ENCODE results near the gene PTPRO. TPM values are rescaled to one million over a fixed set of nuclear protein-coding genes. Genes with fewer than 3 reads are reported as not detected.

PTPRO gene
- under 0.01 and 0.07 TPM in 2 replicates for total RNA-seq

DNA sequence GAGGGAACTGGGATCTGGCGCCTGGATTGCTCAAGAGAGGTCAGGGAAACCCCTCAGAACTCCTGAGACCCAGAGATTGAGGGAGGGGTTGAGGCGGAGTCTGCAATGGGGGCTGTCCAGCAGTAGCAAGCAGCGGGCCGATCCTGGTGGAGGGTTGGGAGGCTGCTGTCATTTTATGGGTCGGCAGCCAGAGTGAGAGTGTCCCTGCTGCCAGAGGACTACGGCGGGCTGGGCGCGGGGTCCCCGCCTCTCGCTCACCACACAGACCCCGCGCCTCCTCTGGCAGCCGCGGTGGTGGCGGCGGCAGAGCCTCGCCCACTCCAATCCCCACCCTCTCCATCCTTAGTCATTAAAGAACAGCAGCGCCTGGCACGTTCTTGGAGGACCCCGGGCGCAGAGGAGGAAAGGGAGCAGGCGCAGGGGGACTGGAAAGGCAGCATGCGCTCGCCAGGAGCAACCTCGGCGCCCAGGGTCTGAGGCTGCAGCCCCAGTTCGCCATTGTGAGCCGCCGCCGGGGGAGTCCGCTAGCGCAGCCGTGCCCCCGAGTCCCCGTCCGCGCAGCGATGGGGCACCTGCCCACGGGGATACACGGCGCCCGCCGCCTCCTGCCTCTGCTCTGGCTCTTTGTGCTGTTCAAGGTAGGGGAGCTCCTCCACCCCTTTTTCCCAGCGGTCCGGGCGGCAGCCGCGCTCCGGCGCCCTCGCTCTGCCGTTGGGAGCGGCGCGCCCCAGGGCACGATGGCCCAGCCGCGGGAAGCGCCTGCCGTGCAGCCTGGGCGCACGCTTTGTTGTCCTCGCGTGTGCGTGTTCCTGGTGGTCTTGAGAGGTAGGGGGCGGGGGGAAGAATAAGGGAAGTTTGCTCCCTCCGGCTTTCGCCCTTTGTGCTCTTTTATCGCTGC, at the start of gene PTPRO:
Gene PTPRO (plus strand): TSS at position 345 of the 898 bp plus-strand sequence.

Other genes starting within 250 kb of the PTPRO start
- gene RERG, start 101.1 kb upstream of the PTPRO start, total RNA-seq: under 0.01 and 0.36 TPM in 2 replicates

Measured in nasal cavity respiratory epithelium epithelial cell of viscerocranial mucosa (primary cell).